HG02759 (cell line): ENCODE results near the gene C12orf56.
"Not testable (repeated sequence)": the region's sequence is repeated elsewhere in the genome, so short reads cannot be mapped to it uniquely, and the experiment has no call there.

Source experiments
- ATAC-seq: cut with Tn5 transposase; IDR thresholded peaks from one replicate; pipeline ENCODE4 v1.9.1; 2021; ENCODE audit warnings: mild to moderate bottlenecking, moderate library complexity; ENCODE audit not compliant: unreplicated experiment

The C12orf56 gene

GRCh38 chr12:64240781-64241180 is 149.8 kb downstream of the C12orf56 start:
- no peak for ATAC-seq

- no peak for ATAC-seq
Observed at GRCh38 chr12:64237382-64237781, 153.2 kb downstream of the C12orf56 start.

- no peak for ATAC-seq
Observed at GRCh38 chr12:64236549-64236948, 154.0 kb downstream of the C12orf56 start.

GRCh38 chr12:64232196-64232595 is 158.4 kb downstream of the C12orf56 start:
- ATAC-seq = no peak

GRCh38 chr12:64229796-64230195 is 160.8 kb downstream of the C12orf56 start:
- ATAC-seq = no peak

- no peak for ATAC-seq
Observed at GRCh38 chr12:64229240-64229639, 161.3 kb downstream of the C12orf56 start.

- ATAC-seq = no peak
Observed at GRCh38 chr12:64225626-64226025, 164.9 kb downstream of the C12orf56 start.

- peak; percentile 96 for ATAC-seq
Observed at GRCh38 chr12:64222009-64222765, 168.4 kb downstream of the C12orf56 start, which contains the start of gene KICS2. Gene KICS2, minus strand, starts transcription at chr12:64222296. Its CDS starts 59 bp downstream, at chr12:64222237.

GRCh38 chr12:64221651-64222008 is 168.9 kb downstream of the C12orf56 start:
- peak; percentile 28 for ATAC-seq

GRCh38 chr12:64220046-64220445 is 170.5 kb downstream of the C12orf56 start:
- ATAC-seq = no peak

- ATAC-seq = no peak
Observed at GRCh38 chr12:64219145-64219544, 171.4 kb downstream of the C12orf56 start.

GRCh38 chr12:64218597-64218996 is 172.0 kb downstream of the C12orf56 start:
- no peak for ATAC-seq

- not testable (repeated sequence) for ATAC-seq
Observed at GRCh38 chr12:64217643-64218042, 172.9 kb downstream of the C12orf56 start.

GRCh38 chr12:64216239-64216638 is 174.3 kb downstream of the C12orf56 start:
- no peak for ATAC-seq
